HG03135 (cell line): Measurements from ENCODE around the gene SPATC1L.
"Not testable (repeated sequence)": the region's sequence is repeated elsewhere in the genome, so short reads cannot be mapped to it uniquely, and the experiment has no call there.

Experiments
- ATAC-seq: cut with Tn5 transposase; IDR thresholded peaks from one replicate; pipeline ENCODE4 v1.9.1; 2021; ENCODE audit warnings: mild to moderate bottlenecking, moderate library complexity; ENCODE audit not compliant: unreplicated experiment

Gene SPATC1L

DNA sequence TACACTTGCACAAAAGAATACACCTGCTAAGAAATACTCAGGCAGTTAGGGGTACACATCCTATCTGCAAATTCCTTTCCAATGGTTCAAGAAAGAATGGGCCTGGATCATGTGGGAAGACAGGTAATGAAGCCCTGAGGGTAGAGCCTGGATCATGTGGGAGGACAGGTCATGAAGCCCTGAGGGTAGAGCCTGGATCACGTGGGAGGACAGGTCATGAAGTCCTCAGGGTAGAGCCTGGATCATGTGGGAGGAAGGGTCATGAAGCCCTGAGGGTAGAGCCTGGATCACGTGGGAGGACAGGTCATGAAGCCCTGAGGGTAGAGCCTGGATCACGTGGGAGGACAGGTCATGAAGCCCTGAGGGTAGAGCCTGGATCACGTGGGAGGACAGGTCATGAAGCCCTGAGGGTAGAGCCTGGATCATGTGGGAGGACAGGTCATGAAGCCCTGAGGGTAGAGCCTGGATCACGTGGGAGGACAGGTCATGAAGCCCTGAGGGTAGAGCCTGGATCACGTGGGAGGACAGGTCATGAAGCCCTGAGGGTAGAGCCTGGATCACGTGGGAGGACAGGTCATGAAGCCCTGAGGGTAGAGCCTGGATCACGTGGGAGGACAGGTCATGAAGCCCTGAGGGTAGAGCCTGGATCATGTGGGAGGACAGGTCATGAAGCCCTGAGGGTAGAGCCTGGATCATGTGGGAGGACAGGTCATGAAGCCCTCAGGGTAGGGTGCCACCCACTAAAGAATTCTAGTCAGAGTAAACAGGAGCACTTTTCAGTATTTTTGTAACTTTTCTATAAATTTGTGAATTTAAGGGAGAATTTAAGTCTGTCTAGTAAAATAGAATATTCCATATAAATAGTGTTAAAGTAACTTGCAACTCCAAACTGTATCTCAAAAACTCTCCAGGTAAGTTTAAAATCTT lies 16.9 kb upstream of the SPATC1L start:
- not testable (repeated sequence) for ATAC-seq

DNA sequence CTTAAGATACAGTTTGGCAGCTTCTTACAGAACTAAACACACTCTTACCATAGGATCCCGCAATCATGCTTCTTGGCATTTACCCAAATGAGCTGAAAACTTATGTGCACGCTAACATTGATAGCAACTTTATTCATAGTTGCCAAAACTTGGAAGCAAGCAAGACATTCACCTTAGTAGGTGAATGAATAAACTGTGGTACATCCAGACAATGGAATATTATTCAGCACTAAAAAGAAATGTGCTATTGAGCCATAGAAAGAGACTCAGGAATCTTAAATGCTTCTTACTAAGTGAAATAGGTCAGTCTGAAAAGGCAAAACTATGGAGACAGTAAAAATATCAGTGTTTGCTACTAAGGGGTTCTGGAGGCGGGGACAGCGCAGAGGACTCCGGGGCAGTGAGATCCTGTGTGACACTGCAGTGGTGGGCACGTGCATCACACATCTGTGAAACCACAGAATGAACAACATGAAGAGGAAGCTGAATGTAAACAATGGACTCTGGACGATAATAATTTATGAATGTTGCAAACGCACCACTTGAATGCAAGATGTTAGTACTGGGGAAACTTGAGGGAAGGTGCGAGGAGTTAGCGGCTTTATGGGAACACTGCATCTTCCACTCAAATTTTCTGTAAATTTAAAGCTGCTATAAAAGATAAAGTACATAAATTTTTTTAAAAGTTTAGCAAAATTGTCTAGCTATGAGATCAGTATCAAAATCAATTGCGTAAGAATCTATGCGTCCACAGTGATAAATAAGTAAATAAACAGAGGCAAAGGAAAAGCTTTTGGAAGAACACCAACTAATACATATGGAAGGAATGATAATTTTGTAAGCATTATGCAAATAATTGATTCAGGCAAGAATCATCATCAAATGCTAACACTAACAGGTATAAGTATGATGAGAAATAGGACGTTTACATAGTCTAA lies 15.4 kb upstream of the SPATC1L start:
- no peak for ATAC-seq

DNA sequence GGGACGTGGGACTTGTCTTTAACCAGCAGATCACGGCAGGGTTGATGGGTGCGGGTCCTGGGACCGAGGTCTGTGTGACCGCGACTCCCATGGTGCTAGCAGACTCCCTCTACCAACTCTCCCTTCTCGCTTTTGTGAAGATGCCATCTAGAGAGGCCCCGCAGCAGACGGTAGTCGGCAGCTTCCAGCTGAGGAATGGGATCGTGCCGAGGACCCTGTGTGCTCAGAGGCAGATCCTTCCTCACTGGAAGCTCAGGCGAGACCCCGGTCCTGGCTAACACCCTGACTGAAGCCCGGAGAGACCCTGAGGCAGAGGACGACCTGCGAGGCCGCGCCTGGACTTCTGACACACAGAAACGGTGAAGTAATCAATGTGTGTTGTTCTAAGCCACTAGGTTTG lies 12.5 kb upstream of the SPATC1L start:
- no peak for ATAC-seq

DNA sequence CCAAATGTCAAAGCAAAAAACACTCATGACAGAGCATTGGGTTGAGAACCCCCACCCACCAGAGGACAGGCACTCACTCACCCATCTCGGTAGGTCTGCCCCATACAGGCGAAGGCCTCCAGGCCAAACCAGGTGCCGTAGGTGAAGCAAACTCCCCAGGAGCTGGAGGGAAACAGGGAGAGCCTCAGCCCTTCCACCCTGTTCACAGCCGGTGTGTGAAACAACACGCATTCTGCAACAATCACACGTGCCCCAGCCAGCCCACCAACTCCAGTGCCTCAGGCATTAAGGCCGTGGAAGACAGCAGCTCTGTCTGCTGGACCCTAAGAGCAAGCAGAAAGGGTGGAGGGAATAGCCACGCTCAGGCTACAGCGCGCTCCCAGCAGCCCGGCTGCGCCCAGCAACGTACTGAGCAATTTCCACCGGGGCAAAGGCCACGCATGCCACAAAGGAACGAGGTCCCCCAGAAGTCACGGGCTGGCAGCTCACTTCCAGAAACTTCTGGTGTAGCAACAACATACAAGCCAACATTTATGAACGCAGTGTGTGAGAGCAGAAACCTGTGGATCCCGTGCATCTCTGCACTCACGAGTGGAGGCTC lies 11.4 kb upstream of the SPATC1L start:
- ATAC-seq = no peak

DNA sequence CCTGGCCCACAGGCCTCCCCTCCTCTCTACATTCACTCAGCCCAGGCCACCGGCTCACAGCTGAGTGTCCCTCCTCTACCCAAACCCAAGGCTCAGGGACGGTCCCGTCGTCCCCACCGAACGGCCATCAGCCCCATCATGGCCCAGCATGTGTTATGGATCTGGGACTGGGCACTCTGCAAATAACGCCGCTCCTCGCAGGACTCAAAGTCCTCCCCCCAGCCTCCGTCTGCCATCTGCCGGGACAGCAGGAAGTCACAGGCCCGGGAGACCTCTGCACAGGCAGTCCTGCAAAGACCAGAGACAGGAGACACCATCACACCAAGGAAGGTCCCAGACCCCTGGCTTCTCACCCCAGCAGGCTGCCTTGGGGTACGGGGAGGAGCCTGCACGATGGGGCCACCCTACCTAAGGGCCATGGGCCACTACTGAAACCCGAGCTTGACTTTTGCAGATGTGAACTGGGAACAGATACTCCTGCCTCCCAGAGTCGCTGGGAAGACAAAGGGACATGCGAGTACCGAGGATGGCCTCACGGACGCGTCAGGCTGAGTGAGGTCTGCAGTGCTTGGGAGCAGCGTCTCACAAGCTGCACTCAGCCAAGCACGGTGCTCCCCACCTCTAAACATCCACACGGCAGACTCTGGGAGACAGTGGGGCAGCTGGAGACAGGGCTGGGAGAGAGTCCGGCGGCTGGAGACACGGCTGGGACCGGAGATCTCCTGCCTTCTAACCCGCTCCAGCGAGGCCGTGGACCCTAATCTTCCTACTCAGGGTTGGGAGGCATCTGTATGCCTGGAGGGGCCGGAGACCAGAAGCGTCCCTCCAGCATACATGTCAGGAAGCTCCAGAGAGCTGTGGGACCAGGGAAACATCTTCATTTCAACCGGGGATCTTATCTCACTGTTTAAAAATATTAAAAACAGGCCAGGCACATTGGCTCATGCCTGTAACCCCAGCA lies 10.4 kb upstream of the SPATC1L start:
- no peak for ATAC-seq

DNA sequence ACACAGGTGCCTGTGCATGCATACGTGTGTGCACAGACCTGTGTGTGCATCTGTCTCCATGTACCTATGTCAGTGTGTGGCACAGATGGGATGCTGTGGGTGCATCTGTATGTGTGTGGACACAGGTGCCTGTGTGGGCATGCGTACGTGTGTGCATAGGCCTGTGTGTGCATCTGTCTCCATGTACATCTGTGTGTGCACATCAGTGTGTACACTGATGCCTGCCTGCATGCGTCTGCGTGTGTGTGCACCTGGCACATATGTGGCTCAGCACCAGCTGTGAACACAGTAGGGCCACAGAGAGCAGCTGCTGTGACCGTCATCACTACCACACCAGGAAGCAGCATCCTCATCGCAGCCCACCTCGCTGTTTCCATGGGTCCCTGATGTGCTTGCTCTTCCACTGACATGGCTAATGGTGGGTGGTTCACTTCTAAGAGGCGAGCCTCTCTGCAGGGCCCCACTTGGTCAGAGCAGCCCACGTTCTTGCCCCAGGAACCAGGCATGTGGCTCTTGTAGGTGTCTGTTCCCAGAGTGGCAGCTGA lies 9.6 kb upstream of the SPATC1L start:
- no peak for ATAC-seq

DNA sequence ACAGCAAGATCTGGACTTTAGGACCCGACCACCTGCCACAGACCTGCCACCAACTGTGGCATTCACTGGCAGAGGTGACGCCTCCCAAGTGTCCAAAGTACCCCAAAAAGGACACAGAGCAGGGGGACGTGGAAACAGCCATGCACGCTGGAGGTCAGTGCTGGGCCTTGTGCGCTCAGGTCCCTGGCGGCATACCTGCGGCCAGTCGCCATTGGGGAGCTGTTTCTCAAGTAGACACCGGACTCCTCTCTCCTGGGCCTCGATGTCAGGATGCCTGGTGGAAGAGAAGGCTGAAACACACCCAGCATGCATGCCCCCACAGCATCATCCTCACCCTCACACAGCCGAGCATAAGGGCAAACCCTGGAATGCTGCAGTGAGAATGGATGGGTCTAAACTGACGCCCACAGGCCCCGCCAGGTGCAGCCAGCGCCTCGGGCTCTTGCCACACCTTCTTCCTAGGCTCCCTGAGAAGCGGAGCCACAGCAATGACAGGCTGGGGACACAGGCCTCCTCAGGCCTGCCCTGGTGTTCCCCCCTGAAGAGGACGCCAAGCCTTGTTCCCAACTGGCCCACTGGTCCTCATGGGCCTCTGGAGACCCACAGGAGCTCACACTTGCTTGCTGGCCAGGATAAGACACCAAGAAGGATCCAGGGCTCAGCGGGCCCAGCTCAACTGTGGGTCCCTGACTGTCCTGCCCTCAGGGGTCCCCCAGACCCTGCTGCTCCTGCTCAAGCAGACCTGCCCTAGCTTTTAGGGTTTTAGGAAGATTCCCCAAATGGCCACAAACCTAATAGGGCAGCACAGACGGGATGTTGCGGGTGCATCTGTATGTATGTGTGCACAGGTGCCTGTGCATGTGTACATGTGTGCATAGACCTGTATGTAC lies 7.7 kb upstream of the SPATC1L start:
- no peak for ATAC-seq

DNA sequence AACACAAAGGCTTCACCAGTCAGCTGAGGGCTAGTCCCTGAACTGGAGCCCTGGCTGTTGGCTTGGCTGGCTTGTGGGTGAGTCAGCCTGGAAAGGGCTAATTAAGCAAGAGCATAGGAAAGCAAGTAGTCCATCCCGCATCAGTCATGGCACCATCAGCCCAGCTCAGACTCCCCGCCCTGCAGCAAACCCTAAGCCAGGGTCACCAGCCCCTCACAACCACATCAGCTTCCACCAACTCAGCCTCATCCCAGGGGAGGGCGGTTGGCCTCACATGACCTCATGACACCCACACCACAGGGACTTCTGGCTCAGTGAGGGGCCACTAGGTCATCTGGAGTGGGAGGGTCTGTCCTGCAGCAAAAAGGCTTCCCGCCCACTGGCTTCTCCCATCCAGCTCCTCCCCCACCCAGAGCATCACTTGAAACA lies 7.0 kb upstream of the SPATC1L start:
- no peak for ATAC-seq

DNA sequence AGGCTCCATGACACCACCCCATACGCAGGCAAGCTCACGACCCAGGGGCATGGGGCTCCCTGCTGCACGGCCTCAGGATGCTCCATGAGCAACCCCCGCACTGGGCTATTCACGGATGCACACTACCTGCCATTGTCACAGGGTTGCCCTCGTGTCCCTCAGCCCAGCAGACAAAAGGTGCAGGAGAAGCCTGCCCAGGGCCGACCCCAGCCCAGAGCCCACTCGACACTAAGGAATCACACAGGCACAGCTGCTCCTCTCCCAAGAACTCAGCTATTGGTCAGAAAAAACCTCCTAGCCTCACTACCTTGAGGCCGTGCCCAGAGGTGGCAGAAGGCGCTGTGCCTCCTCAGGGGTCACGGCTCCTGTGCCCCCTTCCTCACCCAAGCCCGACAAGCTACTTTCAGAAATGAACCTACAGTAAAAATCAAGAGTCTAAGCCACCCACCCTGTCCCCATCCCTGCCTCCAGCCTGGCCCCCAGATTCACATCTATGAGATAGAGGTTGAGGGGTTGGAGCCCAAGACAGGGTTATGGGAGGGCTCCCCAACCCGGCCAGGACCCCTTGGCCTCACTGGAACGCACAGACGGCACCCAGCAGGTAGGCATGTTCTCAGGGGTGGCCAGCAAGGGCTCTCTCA lies 6.4 kb upstream of the SPATC1L start:
- no peak for ATAC-seq

DNA sequence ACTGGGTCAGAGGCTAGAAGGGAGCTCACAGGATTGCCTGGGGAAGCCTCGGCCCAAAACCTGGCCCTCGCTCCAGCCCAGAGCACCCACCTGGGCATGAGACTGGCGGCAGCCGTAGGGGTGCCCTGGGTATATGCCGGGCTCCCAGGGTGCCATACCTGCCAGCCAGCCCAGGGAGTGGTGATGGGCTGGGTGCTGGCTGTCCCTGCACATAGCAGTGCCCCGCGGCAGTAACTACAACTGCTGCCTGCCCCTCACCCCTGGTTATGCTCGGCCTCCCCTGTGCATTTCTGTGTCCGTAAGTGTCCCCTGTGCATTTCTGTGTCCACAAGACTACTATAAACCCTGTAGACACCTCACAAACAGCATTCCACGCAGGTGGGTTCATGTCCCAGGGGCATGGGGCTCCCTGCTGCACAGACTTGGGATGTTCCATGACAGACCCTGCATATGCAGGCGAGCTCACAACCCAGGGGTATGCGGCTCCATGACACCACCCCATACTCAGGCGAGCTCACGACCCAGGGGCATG lies 5.8 kb upstream of the SPATC1L start:
- ATAC-seq = no peak

DNA sequence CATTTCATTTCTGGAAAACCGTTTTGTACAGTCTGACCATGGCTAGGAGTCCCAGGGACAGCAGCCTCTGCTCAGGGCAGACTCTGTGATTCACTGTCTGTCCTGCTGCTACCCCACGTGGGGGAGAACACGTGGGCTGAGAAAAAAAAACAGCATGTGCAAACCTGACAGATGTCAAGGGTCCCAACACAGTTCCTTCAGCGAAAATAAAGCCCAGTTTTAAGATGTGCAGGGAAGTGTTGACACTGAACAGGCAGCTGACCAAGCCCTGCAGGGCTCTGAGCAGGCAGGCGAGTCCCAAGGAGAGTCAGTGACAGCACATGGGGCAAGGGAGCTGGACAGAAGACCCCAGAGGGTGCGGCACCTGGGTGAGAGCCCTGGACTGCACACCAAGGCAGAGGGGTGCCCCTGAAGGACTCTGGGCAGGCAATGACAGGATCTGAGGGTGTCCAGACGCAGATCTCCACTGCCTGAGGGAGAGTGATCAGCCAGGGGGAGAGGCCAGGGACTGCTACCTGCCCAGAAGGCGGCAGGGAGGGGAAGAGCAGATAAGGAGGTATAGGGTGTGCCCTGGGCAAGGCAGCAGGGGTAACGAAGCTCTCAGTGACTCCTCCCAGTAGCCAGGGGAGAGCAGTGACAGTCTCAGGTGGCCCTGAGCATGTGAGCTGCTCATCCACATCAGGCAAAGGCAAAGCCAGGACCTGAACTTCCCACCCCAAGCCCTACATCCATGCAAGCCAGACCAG lies 5.1 kb upstream of the SPATC1L start:
- no peak for ATAC-seq

DNA sequence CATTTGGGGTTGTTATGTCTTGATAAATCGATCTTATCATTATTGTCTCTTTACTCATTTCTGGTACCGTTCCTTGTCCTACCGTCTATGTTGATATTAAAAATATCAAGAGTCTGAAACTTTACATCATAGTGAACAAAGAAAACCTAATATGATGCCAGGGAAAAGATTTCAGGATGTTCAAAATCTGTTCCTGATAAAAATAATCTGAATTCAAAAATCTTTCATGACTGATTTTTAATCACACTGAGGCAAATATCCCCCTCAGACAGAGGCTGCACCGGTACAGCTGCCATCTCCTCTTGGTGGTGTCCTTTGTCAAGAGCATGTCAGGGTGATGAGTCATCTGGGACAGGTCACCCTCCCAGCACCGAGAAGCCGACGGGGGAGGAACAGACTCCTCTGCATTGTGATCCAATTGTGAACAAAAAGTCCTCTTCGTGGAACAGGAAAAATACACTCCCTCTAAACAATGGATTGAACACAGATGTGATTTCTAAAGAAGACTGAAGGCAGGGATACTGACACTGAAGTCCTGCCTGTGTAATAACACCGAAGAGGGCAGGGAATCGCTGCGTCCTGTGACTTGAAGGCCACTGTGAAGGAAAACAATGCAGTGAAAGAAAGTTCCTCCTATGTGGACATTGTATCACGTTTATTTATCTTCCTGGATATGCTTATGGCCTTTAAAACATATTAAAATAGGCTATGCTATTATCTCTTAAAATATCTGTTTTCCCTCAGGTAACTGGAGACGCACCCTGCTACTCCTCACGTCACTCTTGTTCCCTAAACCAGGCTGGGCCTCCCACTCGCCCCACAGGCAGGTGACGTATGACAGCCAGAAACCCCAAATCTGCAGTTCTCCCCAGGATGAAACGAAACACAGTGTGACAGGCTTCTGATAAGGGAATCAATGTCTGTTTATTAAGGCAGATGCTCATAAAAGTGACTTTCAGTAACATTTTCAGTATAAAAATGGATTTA lies 4.3 kb upstream of the SPATC1L start:
- ATAC-seq = no peak

DNA sequence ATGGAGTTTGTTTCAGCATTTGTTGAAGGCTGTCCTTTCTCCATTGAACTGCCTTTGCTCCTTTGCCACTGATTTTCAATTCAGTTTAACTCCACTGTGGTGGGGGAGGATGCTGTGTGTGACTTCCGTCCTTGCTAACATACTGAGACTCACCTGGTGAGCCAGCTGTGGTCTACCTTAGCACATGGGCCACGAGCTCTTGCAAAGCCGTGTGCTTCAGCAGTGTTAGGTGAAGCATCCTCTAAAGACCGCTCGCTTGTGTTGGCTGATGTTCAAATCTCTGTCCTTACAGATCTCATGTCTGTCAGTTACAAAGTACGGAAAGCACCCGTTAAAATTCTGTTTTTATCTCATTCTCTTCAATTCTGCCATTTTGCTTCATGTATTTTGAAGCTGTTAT lies 3.6 kb upstream of the SPATC1L start:
- no peak for ATAC-seq

DNA sequence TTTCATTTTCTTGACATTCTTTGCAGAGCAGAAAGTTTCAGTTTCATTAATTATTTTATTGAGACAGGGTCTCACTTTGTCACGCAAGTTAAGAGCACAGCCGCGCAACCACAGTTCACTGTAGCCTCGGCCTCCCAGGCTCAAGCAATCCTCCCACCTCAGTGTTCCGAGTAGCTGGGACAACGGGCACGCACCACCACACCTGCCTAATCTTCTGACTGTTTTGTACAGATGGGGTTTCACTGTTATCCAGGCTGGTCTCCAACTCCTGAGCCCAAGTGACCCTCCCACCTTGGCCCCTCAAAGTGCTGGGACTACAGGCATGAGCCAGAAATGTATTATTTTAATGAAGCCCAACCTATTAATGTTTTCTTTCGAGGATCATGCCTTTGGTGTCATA lies 3.0 kb upstream of the SPATC1L start:
- no peak for ATAC-seq

DNA sequence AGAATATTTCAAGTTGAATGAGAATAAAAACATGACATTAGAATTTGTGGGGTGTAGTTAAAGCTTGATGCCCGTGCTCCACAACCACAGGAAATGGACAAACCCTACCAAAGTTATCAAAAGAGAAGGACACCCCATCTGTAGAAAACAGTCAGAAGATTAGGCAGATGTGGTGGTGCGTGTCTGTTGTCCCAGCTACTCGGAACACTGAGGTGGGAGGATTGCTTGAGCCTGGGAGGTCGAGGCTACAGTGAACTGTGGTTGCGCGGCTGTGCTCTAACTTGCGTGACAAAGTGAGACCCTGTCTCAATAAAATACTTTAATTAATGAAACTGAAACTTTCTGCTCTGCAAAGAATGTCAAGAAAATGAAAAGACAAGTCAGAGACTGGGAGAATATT lies 1.5 kb upstream of the SPATC1L start:
- no peak for ATAC-seq
